Ovary (tissue), 9 donors: ENCODE data around the gene NUDT6. TPM values are rescaled to one million over a fixed set of nuclear protein-coding genes. Genes with fewer than 3 reads are reported as not detected.

Experiments
- DNase-seq, 5 donors: peaks; one replicate each; pipeline ENCODE4 v3.0.0-alpha.2; 2019 to 2020
- H3K27ac ChIP-seq, 2 donors: fragments of 200-600 bp; one replicate each; pipeline versions ENCODE4 v1.5.1 to v1.8.0; 2019 to 2022
- H3K27me3 ChIP-seq: fragments of 200-600 bp; one replicate; pipeline ENCODE4 v1.8.0; 2022
- H3K36me3 ChIP-seq: fragments of 200-600 bp; sonication (generic); one replicate; pipeline ENCODE4 v1.5.1; 2019
- H3K4me1 ChIP-seq: one replicate; pipeline ENCODE4 v1.8.1; 2013; ENCODE audit warnings: mild to moderate bottlenecking, moderate library complexity; ENCODE audit not compliant: insufficient read depth
- H3K4me3 ChIP-seq: fragments of 200-600 bp; sonication (generic); one replicate; pipeline ENCODE4 v1.5.1; 2017
- H3K9me3 ChIP-seq, 2 donors: fragments of 200-600 bp in 1 of 2; sonication (generic) in 1 of 2; one replicate each; pipeline versions ENCODE4 v1.5.1 to v1.8.1; 2013 to 2019; ENCODE audit warnings: mild to moderate bottlenecking in 1 of 2, moderate library complexity in 1 of 2
- CTCF ChIP-seq, 3 donors: fragments of 450-650 bp in 2 of 3; fragments of 200-600 bp in 1 of 3; IDR thresholded peaks; one replicate each; pipeline versions ENCODE4 v1.5.1 to v1.8.0; 2016 to 2022; ENCODE audit warnings: antibody characterized with exemption in 3 of 3, mild to moderate bottlenecking in 1 of 3
- EP300 ChIP-seq: sonication (generic); formaldehyde crosslinking; IDR thresholded peaks from one replicate; pipeline ENCODE4 v1.6.1; 2017; ENCODE audit warnings: antibody characterized with exemption
- POLR2A ChIP-seq: fragments of 450-650 bp; IDR thresholded peaks from one replicate; pipeline ENCODE4 v1.6.1; 2017; ENCODE audit warnings: antibody characterized with exemption, mild to moderate bottlenecking, moderate library complexity
- WGBS, 3 donors: extraction: QIAGEN DNeasy Blood & Tissue Kit in 1 of 3; methylation state at CpG; one replicate each; pipeline versions ENCODE4 v1.1.5 to v1.1.7; 2013 to 2017; 5-methylcytosine and 5-hydroxymethylcytosine counted together
- intact Hi-C, 4 donors: fragments of 100-400 bp; cut with DNase I; formaldehyde crosslinking; loops; one replicate each; pipeline versions ENCODE4 v1.11.0 to v1.15.1; 2022 to 2023
- polyA plus RNA-seq, 2 donors: library from polyadenylated mRNA; stranded (reverse); fragments of 200-250 nt in 1 of 2; fragments of 350-450 nt in 1 of 2; fragmentation: Illumina TruSeq in 1 of 2; extraction: RNeasy Lipid Tissue Mini Kit (QIAGEN cat#74804) in 1 of 2; gene quantifications; one replicate each; pipeline ENCODE4 v1.2.3, GENCODE V29; 2013 to 2014
- total RNA-seq, 7 donors: library from RNA; depleted of rRNA in 2 of 7; stranded (reverse); fragments of >200 nt in 2 of 7; fragmentation: NEBNext Ultra II Directional in 3 of 7; extraction: Animal tissue kit (Norgen Biotek cat#: 25700) in 3 of 7; gene quantifications; one replicate each; pipeline versions ENCODE4 v1.1.0 to v1.2.4, GENCODE V29; 2016 to 2023
- donor health status: DM: no; HTN: no; CAD: no; lungs with moderate emphysema.
- donor health status: DM: no; HTN: no; CAD: no.
- donor health status: Bipolar disorder and iron deficiency.
- donor health status: DM: yes; HTN: yes; CAD: no.
- donor health status: DM: no; HTN: no; CAD: no.
- donor health status: DM: yes; HTN: yes; CAD: no.

Gene NUDT6
- total and polyA plus RNA-seq, 9 donors: 4.6 to 8.1 (median 5.7) TPM

GRCh38 chr4:122894827-122895226 lies 27.6 kb downstream of the NUDT6 start:
- Histone ChIP-seq H3K4me1 (no peaks in the 10 kb centered on the region), H3K4me3 (no peak overlapping the region), H3K27me3 (no peaks in the 10 kb centered on the region), H3K9me3 (no peaks in the 10 kb centered on the region), H3K36me3 (no peaks in the 10 kb centered on the region), H3K27ac (no peak overlapping the region)
- 91 to 93% (median 91%) methylated on average over 3 of the region's 3 CpGs for WGBS, 3 donors
- intact Hi-C loops: no loop called here
- no peak for TF ChIP-seq EP300
- no peak for TF ChIP-seq POLR2A
- no peak for DNase-seq

GRCh38 chr4:122890147-122890795 lies 32.1 kb downstream of the NUDT6 start:
- DNase-seq: no peak
- Histone ChIP-seq H3K4me1 (no peaks in the 10 kb centered on the region), H3K9me3 (no peaks in the 10 kb centered on the region), H3K27ac (no peak overlapping the region), H3K4me3 (no peak overlapping the region), H3K27me3 (no peaks in the 10 kb centered on the region), H3K36me3 (no peaks in the 10 kb centered on the region)
- intact Hi-C loops: no loop called here
- 64 to 71% (median 68%) methylated on average over 2 of the region's 2 CpGs for WGBS, 3 donors
- no peak for TF ChIP-seq EP300
- no peak for TF ChIP-seq POLR2A
- no peak for TF ChIP-seq CTCF (IDR thresholded peaks at IDR 0.05)

- intact Hi-C loops: no loop called here
- H3K9me3 ChIP-seq: no peaks in the 10 kb centered on the region
- H3K27ac ChIP-seq: no peak overlapping the region
- TF ChIP-seq POLR2A: no peak
- TF ChIP-seq EP300: no peak
- TF ChIP-seq CTCF (IDR thresholded peaks at IDR 0.05): no peak
- no peaks in the 10 kb centered on the region for H3K27me3 ChIP-seq
- DNase-seq: no peak
- WGBS, 3 donors: 65 to 77% (median 67%) methylated on average over 1 of the region's 1 CpG
- H3K4me3 ChIP-seq: no peak overlapping the region
- H3K36me3 ChIP-seq: no peaks in the 10 kb centered on the region
- H3K4me1 ChIP-seq: no peaks in the 10 kb centered on the region
Observed at GRCh38 chr4:122889726-122890125, 32.7 kb downstream of the NUDT6 start.

- TF ChIP-seq EP300: no peak
- no peak for TF ChIP-seq POLR2A
- no peak for TF ChIP-seq CTCF (IDR thresholded peaks at IDR 0.05)
- DNase-seq: no peak
- 54 to 62% (median 55%) methylated on average over 1 of the region's 1 CpG for WGBS, 3 donors
- Histone ChIP-seq H3K4me1 (no peaks in the 10 kb centered on the region), H3K9me3 (no peaks in the 10 kb centered on the region), H3K27me3 (no peaks in the 10 kb centered on the region), H3K4me3 (no peak overlapping the region), H3K36me3 (no peaks in the 10 kb centered on the region), H3K27ac (no peak overlapping the region)
- intact Hi-C loops: no loop called here
Observed at GRCh38 chr4:122884499-122884898, 37.9 kb downstream of the NUDT6 start.

- H3K9me3 ChIP-seq: no peaks in the 10 kb centered on the region
- no peak for DNase-seq
- WGBS, 3 donors: 78 to 93% (median 90%) methylated on average over 5 of the region's 5 CpGs
- no peaks in the 10 kb centered on the region for H3K4me1 ChIP-seq
- H3K36me3 ChIP-seq: no peaks in the 10 kb centered on the region
- intact Hi-C loops: no loop called here
- no peak for TF ChIP-seq CTCF (IDR thresholded peaks at IDR 0.05)
- no peak for TF ChIP-seq EP300
- TF ChIP-seq POLR2A: no peak
- no peak overlapping the region for H3K4me3 ChIP-seq
- H3K27ac ChIP-seq: no peak overlapping the region
- no peaks in the 10 kb centered on the region for H3K27me3 ChIP-seq
Observed at GRCh38 chr4:122882857-122883735, 39.3 kb downstream of the NUDT6 start.
